Epithelial cell of esophagus (primary cell): Measurements from ENCODE around the gene MYRF.

ENCODE experiments used
- DNase-seq: peaks from one replicate; pipeline ENCODE4 v3.0.0; 2010; ENCODE audit warnings: low read depth
- H3K4me3 ChIP-seq: 2 replicates; pipeline ENCODE4 v1.5.1; 2011; ENCODE audit warnings: mild to moderate bottlenecking, low read length, control low read depth
- CTCF ChIP-seq: IDR thresholded peaks from 2 replicates; pipeline ENCODE4 v1.5.1; 2011; ENCODE audit warnings: low read depth, mild to moderate bottlenecking, low read length, control low read depth, inconsistent platforms; ENCODE audit not compliant: insufficient read depth; ENCODE audit errors: missing control alignments

Gene MYRF

GRCh38 chr11:61783717-61784505, 31.5 kb downstream of the MYRF start:
- DNase-seq, result no peak
- H3K4me3 ChIP-seq, result no peak overlapping the region

GRCh38 chr11:61784506-61784805, 32.0 kb downstream of the MYRF start:
- DNase-seq, result no peak
- no peak for TF ChIP-seq CTCF
- H3K4me3 ChIP-seq, result no peak overlapping the region

More at GRCh38 chr11:61783717-61784505, 31.5 kb downstream of the MYRF start:
- no peak for TF ChIP-seq CTCF

GRCh38 chr11:61785837-61786402, 33.5 kb downstream of the MYRF start:
- TF ChIP-seq CTCF, result no peak
- DNase-seq, result no peak
- H3K4me3 ChIP-seq, result no peak overlapping the region

GRCh38 chr11:61787928-61788491, 35.6 kb downstream of the MYRF start:
- H3K4me3 ChIP-seq, result no peak overlapping the region
- peak; percentile 56 for DNase-seq
- TF ChIP-seq CTCF, result peak; percentile 47

- DNase-seq, result peak; percentile 81
- no peak for TF ChIP-seq CTCF
- H3K4me3 ChIP-seq, result peak overlapping the region; percentile 99
Observed at GRCh38 chr11:61791737-61792309, 39.4 kb downstream of the MYRF start.

GRCh38 chr11:61792310-61793082, 40.1 kb downstream of the MYRF start, which contains the start of the genes FEN1 and TMEM258:
Gene FEN1, plus strand, starts transcription at chr11:61792911. Its CDS starts 2,451 bp downstream, at chr11:61795362.
Gene TMEM258, minus strand, starts transcription at chr11:61792599. Its CDS starts 41 bp downstream, at chr11:61792558.
- DNase-seq, result peak; percentile 97
- H3K4me3 ChIP-seq, result peak within 1 kb of the TSS; percentile 99
- TF ChIP-seq CTCF, result no peak
